Measurements from ENCODE around the gene EGFR.

Gene EGFR

DNA sequence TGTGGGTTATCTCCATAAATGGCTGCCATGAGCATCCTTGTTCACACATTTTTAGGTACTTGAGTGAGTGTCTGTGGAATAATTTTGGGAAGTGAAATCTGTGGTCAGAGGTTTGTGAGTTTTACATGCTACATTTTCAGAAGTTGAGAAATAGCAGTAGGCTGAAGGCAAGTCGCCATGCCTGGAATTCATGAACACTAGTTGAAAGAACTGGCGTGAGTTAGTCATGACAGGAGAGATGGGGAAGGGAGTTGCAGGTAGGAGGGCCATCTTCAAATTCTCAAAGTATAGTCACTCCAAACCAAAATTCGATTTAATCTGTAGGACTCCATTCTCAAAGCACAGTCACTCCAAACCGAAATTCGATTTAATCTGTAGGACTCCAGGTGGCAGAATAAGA lies 89.6 kb downstream of the EGFR start:
- DNase-seq = no peak

DNA sequence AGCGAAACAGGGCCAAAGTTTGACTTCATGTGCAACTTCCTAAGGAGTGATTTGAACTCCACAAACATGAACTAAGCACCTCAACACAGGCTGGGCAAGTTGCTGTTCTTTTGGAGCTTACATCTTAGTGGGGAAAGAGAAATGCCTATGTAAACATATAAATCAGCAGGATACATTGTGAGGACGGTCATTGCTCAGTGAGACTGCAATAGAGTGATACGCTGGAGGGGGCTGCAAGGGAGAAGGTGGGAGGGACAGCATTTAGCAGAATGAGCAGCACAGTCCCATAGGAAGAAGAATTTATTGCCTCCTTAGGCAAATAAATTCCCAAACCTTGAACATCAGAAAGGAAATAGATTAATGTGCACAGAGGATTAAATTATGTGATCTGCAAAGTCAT lies 90.0 kb downstream of the EGFR start:
- DNase-seq = no peak

DNA sequence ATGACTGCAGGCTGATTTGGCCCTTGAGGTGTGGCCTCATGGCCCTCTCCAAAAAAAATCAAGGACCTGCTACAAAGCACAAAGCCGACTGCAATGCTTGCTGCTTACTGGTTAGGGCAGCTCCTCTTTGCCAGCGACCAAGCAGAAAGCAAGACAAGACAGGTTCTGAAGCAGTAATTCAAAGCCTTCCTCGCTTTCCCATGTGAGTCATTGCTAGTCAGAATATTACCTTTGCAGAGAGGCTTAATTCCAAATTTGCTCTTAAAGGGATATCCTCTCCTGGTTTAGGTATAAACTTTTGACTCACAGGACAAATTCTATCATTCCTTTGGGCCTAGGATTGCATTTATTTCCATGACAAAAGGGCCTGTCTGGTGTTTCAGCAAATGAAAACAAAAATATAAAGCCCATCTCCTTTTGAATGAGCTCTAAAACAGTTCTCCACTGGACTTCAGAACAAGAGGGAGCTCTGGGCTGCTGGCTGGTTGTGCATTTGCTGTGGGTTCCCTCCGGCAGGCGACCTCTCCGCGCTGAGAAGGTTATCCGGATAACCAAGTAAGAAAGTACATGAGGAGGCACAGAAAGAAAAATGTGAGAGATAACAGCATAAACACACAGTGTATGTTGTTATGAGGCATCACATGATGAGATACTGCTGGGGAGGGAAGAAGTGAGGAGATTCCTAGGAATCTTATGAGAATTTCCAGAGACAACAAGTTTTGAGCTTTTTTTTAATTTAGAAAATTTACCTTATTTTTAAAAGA lies 90.8 kb downstream of the EGFR start:
- DNase-seq = no peak

DNA sequence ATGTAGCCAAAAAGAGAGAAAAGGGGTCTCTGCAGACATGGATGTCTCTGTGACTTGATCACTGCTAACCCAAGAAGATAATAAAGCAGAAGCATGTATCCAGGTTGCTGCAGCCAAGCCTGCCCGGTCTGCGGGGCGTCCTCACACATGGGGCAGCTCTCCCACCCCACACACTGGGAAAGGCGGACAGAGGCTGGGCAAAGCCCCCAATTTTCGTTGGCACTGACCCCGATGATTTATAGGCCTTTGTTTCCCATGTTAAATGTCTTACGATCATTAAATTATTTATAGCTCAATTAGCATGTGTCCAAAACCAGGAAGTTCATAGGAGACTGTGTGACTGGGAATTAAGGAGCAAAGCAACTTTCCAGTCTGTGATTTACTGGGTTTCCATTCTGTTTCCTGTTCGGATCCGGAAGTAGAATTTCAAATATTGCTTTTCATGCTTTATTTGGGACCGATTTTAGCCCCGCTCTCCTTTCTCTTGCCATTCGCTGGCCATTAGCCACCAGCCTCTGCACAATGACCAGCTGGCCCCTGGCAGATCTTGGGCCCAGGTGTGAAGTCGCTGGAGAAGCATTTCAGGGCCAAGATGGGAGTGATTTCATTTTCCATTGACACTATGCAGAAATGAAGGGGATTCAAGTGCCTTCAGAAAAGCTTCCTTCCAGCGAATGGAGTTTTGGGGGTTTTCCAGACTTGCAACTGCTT lies 91.6 kb downstream of the EGFR start:
- DNase-seq = no peak

DNA sequence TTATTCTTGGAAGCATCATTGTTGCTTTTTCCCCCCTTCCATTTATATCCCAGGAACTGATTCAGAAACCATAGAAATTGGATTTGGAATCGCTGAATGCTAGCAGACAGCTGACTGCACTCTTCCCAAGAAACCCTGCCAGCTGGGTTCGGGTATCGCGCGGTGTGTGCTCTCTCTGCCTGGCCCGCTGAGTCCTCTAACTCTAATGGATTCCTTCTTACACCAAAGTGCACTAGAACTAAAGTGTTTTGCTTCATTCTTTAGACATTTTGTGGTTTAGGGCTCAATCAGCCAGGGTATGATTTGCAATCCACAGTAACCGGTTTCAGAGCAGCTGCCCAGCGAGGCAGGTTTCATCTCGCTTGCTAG lies 92.2 kb downstream of the EGFR start:
- DNase-seq = no peak

DNA sequence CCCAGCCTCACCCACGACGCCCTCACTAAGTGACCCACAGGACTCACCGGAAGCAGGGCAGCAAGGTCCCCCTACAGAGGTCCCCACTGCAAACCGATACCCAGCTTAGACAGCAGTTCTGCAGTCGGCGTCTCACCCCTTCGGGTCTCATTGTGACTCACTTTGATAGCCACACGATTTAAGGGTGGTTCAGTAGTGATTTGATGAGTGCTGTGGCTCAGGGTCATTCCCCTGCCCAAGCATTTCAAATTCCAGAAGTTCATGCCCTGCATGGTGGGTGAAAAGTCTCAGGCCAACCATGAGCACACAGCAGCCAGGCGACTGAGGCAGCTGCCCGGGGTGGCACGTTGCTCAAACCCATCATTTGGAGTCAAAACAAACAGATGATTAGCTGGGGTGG lies 93.2 kb downstream of the EGFR start:
- DNase-seq = no peak

DNA sequence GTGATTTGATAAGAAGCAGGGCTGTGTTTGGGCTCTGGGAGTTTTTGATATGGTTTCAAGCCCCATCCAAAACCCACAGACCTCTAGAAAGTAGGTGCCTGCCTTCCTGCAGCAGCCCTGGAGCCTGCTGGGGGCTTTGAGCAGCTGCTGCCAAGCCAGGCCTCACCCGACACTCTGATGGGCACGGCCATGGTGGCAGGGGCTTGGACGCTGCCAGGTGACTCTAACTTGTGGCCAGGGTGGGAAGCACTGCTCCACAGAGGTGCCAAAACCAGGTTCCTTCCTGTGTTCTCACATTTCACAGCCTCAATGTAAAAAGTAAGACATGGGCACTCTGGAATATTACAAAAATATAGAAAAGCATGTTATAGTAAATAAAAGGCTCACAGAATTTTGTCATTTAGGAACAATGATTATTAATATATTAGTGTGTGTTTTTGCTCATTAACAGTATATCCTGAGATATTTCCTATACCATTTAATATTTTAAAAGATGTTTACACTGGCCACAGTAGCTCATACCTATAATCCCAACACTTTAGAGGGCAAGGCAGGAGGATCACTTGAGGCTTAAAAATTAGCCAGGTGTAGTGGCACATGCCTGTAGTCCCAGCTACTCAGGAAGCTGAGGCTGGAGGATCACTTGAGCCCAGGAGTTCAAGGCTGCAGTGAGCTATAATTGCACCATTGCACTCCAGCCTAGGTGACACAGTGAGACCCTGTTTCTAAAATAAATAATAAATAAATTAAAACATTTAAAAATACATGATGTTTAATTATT lies 95.1 kb downstream of the EGFR start:
- DNase-seq = no peak

DNA sequence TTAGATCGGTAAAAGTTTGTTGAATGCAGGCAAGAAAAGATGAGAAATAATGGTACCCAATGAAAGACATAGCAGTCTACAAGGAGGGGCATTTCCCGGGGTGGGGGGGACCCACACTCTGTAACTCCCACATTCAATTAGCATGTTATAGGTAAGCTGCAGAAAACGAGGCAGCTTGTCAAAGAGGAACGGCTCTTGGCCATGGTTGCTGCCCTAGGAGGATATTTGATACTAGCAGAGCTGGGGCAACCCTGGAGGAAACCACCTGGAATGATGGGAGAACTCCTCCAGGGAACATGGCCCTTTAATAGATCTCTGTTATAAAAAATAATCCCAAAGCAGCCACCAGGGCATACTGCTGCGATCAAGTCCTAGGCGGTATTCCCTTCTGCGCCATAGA lies 98.5 kb downstream of the EGFR start:
- DNase-seq = no peak

DNA sequence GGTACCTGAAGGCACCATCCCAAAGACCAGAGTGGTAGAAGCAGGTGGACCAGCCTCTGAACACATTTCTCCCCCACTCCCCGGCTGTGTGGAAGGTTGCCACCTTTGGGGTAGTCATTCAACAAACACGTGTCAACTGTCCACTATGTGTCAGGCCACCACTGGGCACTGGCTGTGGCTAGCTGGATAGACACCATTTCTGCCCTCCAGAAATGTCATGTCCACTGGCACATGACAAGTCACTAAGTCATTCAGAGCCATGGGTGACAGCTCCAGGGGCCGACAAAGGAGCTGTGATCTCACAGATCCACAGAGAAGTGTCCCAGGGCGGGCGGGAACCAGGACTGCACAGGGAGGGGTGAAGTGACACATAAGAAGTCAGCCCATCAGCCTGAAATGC lies 99.6 kb downstream of the EGFR start:
- no peak for DNase-seq

DNA sequence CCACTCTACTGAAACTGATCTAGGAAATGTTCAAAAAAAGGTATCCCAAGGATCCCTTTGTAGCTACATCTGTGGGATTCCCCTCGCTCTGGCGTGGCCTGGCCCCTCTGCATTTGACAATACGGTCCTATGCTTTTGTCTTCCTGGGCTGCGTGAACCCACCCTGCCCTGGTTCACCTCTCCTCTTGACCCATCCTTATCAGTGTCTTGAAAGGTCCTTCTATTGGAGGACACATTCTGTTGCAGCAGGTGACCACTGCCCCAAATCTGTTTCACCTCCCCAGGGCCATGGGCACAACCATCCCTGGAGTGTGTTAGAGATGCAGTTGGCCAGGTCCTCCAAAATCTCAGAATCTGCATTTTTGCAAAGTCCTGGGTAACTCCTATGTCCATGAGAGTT lies 100.8 kb downstream of the EGFR start:
- DNase-seq = no peak

DNA sequence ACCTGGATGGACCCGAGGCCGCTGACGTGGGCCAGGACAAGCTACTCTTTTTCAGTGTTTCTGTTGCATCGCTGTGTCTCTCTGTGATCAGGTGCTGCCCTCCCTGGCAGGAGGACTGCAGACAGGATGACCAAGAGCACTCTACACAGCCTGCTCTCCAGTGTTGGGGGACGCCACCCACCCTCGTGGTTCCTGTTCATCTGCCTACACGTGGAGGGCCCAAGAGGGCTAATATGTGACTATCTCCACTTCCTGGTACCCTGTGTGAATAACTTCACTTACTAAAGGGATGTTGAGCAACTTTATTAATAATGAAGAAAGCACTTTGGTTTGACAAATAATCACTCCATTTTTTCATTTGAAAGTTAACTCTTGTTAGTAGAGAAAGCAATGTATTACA lies 101.3 kb downstream of the EGFR start:
- no peak for DNase-seq

DNA sequence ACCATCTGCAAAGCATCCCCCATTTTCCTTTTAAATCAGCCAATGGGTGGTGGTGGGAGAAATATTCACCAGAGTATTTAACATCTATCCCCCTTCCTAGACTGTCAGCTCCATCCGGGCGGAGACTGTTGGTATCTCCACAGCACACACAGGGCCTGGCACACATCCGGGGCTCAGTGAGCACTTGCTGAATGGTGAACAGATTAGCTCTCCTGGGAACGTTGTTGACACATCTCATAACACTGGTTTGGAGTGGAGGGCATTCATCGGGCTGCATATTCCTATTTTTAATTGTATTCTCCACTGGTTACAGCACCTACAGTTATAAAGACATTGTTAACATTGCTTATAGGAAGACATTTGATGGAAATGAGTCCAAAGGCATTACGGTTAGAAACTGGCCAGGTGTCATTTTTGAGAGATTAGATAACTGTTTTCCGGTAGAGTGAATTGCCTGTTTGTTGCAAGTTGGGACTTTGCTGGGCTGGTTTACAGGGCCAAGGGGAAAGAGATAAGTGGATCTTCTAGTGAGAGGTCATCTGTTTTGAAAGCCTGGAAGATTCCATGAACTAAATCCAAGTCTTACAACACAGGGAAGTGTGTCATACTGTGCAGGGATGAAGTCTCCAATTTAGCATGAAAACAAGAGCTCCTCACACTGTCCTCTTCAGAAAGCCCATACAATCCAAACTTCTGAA lies 101.8 kb downstream of the EGFR start:
- DNase-seq = no peak

DNA sequence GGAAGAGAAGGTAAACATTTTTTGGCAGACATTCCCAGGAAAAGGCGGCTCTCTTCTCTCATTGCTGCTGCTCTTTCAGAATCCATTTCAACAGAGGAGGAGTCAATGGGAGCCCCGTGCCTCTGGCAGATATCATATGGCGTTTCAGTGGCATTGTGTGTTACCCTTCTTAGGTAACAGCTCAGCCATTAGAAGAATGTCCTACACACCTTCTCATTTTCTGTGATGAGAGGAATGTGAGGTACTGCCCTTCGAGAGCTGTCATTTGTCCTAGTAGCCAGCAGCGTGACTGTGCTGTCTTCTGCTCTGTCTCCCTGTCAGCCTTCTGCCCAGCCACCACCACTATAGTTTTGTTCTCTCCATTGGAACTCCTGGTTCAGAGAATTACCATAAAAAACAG lies 102.4 kb downstream of the EGFR start:
- DNase-seq = no peak

DNA sequence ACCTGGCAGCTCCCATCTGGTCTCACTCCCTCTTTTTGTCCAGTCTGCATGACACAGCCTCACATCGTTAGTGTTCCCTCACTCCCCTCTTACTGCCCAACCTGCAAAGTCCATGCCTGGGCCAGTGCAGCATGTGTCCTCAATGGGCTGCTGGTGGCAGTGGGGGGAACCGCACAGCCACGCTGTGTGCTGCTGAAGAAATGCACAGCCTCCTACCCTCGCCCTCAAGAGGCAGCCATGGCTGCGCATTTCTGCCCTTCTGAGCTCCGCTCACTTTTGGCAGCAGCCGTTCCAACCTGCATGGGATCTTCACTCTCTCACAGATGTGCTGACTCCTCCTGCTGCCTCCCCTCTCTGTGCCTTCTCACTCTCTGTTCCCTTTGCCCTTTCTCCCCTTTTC lies 103.4 kb downstream of the EGFR start:
- DNase-seq = no peak

DNA sequence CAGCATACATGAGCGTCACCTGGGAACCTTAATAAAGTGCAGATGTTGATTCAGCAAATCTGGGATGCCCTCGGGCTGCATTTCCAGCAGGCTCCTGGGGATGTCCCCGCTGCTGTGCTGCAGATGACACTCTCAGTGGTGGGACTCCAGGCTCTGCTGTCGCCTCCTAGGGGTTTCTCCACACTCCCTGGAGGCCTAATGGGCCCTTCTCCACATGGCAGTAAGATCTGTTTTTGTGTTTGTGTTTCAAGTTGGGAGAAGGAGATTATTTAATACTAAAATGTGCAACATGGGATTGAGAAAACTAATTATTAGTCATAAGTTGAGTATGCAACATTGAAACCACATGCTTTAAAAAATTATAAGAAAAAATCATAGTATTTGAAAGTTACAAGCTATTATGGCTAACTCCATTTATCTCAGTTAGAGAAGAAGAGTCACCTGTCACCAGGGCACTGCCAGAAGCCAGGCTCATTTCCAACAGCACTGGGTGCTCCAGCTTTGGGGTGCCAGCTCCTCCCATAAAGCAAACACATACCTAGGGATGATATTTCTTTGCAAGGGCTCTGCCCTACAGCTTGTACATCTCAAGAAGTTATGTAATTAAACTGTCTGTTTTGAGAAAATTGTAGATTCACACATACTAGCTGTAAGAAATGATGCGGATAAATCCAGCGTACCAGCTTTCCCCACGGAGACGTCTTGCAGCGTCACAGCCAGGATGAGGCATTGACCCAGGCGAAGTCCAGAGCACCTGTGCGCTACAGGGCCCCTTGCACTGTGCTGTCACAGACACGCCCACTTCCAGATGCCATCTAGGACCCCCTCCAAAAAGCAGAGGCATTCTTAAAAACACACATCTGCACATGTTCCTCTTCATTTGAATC lies 106.4 kb downstream of the EGFR start:
- no peak for DNase-seq

DNA sequence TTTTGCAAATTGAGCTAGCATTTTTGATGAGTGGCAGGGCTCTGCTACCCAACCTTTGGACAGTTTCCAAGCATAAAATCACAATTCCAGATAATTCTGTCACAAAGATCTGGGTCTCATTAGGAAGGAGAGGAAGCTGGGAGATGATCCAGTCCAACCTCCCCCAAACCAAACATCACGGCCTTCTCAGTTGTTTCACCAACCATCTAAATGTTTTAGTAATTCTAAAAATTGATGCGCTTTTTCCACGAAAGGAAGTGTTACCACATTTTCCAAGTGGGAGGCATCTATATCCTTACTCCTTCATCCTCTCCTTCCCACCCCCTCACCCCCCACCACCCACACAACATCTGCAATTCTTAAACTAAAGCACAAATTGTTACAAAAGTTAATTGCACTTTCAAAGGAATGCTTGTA lies 108.3 kb downstream of the EGFR start:
- no peak for DNase-seq

DNA sequence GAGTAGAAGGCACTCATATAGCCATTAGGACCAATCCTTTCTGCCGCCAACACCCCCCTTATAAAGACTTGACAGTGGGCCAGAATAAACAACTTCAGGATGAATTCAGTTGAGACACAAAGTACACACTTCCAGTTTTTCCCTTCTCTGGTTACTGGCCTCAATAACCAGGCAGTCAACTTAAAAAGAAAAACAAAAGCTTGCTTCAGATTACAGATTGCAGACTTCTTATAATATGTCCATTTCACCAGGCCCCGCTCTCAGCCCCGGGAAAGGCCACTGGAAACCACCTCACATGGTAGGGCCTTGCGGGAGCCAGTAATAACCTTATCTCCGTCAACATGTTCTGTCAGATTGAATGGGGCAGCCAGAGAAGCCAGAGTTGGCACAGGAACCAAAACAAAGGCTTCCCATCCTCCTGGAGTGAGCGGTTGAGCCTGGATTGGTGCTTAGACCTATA lies 108.8 kb downstream of the EGFR start:
- DNase-seq = no peak

DNA sequence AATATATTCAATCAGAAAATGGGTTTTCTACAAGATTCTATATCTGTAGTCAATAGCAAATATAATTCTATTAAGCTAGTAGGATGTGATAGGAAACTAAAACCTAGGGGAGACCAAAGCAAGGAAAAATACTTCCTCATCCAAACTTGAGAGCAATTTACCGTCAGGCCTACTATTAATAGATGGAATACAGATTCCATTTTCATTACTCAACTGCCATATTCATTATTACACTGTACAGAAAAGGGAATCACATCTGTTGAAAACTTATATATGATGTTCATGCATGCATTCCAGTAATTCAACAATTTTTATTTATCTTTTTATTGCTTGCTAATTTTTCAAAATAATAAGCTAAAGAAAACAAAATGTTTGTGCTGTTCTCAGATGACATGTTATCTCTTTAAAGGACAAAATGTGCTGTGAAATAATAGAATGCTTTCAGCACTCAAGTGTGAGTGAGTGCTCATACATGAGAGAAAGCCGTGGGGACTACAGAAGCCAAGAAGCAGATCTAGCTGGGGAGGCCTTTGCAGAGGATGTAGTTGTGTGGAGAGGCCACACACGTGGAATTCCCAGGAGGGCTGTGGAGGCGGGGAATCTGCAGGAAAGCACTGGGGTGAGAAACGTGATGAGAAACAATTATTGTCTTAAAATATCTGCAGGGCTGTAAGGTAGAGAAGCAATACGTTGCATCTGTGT lies 110.0 kb downstream of the EGFR start:
- no peak for DNase-seq

DNA sequence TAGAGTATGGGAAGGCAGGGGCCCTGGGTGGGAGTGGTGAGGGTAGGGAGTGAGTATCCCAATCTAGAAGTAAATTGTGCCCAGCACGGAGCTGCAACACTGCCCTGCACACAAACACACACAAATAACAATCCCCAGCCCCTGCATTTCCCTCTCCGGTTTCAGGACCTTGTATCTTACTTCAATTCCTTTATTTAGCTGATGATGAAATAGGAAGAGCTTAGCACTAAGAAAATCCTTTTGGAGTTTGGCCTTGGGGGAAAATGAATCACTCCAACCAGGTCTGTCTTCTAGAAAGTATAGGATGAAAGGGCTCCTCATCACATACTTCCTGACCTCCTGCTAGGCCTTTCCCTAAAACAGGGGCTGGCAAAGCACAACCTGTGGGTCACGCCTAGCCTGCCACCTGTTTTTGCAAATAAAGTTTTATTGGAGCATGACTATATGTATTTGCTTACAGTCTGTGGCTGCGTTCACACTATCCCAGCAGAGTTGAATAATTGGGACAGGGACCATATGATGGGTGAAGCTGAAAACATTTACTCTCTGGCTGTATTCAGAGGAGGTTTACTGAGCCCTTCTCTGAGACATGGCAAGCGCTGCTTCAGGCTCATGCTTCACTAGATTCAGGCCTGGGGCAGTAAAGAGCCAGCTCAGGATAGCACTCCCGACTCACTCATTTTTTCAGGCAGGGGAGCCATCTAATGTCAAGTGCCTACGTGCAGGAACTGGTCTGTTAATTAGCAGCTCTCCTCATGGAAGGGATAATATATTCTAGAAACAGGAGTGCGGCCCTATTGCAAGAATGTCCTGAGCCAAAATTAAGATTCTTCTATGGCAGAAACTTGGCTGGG lies 111.0 kb downstream of the EGFR start:
- DNase-seq = no peak

DNA sequence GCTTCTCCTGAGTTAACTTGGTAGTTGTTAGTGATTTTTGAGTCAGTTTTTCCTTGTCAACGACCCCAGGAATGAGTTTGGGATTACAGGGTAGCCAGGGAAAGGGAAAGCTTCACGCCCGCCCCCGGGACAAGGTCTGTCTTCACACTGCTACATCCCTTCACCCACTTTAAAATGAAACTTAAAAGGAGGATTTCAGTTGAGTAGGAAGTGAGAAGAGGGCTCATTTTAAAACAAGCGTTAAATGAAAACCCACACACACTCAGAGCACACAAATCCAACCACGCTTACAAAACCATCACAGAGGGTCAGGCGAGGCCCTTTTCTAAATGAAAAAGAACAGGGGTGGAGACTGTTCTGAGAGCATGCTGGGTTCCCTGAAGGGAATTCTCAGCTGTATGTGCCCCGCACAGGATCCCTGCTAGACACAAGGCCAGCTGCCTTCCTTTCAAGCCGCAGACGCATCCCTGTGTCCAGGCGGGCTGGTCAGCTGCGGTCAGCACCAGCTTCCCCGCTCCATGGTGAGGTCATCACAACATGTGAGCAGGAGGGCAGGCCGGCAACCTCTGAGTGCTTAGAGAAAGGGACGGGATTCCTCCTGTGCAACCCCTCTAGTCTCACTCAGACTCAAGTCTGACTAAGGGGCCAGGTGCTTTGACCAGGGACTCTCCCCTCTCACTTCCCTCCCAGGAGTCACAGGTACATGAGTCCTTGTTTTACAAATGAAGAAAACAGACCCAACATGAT lies 111.8 kb downstream of the EGFR start:
- no peak for DNase-seq
